Central memory CD4-positive, alpha-beta T cell (primary cell): ENCODE results near the gene POU3F2.

ENCODE experiments used
- DNase-seq: peaks from one replicate; pipeline ENCODE4 v3.0.0; 2022

POU3F2 gene

DNA sequence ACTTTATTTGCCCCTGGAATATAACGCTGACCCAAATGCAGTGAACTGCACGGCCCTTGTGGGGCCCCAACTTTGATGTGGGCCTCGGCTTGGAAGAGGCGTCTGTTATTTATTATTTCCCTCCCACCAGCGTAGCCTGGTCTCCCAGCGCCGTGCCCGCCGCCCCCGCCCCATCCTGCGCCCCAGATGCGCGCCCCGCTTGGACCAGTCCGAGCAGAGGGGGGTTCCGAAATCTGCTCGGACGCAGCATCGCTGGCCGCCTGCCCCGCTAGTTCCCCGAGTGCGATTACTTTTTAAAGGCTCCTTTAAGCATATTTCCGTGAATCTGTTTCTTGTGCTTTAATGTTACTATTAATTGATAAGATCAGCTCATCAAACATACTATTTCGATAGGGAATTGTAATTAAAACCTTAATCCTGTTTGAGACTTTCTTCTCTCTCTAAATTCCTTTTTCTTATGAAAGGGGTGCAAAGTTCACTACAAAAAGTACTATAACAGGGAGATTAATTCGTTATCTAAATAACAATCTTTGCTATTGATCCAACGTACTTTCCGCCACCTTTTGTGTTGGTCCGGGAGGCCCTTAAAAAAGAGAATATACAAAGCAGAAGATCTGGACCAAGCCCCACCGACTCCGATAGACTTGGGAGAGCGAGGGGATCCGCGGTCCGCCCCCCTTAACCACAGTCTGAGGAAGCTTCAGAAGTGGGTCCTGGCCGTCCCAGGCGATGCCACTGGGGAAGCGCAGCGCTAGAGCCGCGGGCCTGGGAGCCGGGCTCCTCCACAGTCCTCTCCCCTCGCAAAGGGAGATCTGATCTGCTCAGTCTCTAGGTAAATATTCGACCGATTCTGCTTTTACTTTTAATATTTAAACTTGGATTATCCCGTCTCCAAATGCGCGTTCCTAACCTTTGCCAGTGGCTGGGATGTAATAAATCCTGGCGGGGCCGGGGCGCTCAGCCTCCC, 10.2 kb downstream of the POU3F2 start:
- no peak for DNase-seq

- DNase-seq = peak; percentile 50
Measured at GRCh38 chr6:98845211-98846020, 11.0 kb downstream of the POU3F2 start.

DNA sequence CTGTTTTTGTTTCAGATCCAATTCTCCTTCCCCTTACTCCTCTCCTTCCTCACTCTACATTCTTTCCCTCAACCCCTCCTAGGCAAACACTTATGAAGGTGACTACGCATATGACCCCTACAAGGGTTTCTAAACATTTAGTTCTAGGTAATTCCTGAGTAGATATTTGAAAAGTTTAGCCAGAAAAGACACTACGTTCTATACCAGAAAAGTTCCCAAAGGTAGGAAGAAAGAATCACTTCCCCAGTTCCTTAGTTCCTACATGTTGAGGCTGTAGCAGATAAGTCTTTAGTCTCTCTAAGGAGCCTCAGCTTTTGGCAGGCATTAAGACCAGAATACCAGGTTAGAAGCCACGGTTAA, 11.6 kb downstream of the POU3F2 start:
- no peak for DNase-seq

GRCh38 chr6:98847416-98847778, 13.0 kb downstream of the POU3F2 start:
- DNase-seq = no peak

GRCh38 chr6:98847779-98848538, 13.6 kb downstream of the POU3F2 start:
- DNase-seq = no peak

DNA sequence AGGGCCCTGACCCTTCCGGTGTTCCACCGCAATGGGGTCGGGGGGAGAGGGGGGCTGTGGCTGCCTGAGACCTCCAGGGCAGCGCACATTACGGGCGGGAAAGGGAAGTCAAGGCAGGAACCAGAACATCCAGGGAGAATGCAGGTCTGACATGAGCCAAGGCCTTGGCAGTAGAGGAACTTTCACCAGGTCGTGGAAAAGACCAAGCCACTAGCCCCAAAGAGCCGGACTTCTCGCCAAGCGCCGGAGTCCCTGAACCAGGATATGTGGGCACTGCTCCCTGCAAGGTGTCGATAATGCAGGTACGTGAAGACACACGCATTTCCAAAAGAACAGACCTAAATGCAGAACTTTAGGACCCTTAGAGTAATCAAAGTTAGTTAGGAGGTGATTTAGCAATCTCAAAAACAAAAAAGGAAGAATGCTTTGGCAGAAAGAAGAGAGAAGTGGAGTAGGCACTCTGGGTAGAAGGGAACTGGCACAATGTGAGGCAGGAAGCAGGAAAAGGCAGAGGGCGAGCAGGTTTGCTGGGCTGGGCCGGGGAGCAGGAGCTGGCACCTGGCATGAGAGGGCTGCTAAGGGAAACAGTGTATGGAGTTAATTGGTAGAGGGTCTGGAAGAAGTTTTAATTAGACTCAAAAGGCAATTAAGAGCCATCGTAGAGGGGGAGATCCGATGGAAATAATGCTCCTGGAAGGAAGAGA, 14.3 kb downstream of the POU3F2 start:
- no peak for DNase-seq

DNA sequence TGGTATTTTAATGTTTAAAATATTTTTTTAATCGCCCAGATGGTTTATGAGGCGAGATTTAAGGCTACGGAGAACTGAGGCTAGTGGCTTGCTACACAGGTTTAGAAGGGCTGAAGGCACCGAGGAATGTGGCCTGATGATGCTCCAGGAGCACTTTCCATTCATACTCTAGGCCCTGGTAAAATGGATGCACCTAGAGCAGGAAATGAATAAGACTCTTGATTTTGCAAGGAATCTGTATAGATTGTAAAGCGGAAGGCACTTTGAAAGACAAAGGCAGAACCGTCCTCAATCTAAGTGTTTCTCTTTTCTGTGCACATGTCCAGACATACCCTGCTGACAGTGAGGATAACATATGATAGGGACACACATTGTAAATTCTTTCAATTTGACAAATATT, 30.1 kb downstream of the POU3F2 start:
- DNase-seq = no peak

DNA sequence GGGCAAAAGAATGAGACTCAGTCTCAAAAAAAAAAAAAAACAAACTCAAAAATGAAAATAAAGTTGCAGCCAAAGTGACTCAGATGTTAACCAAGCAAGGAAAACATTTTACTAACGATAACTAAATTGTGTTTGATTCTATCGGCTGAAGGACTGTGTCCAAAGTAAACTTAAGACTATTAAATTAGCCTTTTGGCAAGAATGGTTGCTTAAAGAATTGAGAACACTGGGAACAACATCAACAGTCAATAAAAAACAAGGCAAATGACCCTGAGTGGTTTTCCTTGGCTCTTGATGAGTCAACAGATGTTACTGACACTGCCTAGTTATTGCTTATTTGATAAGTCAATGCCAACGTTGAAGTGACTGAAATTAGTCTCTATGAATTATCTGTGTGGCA, 36.7 kb downstream of the POU3F2 start:
- DNase-seq = no peak

DNA sequence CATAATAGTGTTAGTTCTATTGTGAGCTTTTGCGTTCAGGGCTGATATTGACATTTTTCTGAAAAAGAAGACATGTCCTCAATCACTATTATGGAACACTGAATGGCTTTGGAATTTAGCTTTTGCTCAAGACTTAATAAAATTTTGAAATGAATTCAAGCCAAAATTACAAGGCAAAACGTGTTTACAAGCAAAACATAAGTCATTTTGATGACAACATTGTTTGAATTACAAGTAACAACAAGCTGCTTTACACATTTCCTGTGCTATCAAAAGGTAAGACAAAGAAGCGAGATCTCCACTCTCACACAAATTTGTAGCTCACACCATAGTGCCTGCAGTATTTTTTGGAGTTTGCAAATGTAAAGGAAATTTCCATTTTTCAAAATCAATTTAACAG, 37.4 kb downstream of the POU3F2 start:
- DNase-seq = no peak

- no peak for DNase-seq
Measured at GRCh38 chr6:98875375-98875774, 41.0 kb downstream of the POU3F2 start.

DNA sequence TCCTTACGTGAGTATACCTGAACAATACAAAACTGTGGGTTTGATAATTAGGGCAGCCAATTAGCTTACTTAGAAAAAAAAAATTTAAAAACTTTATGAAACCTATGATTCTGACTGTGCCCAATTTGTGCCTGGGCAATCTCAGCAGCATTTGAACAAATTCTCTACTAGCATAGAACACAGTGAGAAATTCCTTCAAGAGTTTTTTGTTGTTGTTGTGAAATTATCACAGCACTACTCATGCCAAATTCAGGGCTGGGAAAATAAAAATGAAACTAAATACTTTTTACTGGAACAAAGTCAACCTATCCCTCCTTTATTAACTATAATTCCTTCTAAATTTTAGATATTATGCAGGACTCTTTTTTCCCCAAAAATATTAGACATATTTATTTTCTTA, 42.9 kb downstream of the POU3F2 start:
- no peak for DNase-seq

DNA sequence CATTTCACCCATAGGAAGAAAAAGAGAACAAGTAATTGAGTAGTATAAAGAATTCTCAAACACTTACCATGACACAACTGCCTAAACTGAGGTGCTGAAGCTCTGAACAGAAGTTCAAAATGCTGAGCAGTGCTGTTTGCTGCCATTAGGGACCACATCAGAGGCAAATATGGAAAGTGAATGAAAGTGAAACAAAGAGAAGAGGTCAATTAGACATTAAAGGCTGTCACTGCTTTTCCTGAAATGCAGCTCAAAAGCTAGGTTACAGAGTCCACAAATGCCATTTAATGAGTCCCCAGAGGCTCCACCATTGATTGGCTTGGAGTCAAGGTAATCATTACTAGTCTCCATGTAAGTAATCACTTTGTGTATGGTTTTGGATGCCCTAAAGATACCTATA, 46.1 kb downstream of the POU3F2 start:
- no peak for DNase-seq

DNA sequence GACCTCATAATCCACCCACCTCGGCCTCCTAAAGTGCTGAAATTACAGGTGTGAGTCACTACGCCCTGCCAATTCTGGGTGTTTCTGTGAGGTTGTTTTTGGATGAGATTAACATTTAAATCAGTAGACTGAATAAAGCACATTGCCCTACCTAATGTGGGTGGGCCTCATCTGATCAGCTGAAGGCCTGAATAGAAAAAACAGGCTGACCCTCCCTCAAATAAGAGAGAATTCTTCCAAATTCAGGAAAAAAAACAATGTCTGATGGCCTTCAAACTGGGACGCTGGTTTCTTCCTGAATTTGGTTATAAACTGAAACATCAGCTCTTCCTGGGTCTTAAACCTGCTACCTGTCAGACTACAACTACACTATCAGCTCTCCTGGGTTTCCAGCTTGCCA, 51.0 kb downstream of the POU3F2 start:
- no peak for DNase-seq

DNA sequence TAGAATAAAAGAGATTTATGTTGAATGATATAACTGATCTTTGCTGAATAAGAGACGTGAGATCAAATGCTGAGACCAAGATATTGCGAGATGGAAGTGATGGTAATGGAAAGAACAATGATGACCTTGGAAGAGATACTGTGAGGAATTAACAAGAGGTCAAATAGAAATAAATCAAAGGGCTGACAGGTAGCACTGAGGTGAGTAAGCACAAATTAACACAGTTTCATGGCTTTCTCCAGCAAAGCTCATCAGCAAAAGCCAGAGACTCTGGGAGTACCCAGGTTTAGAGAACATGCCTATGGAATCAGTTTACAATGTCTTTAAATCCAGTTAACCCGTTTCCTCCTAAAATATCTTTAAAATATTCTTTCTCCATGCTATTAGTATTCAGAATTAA, 53.3 kb downstream of the POU3F2 start:
- no peak for DNase-seq
